H9 (cell line): ENCODE results near the gene R3HCC1L. TPM values are rescaled to one million over a fixed set of nuclear protein-coding genes. Genes with fewer than 3 reads are reported as not detected.

ENCODE experiments used
- DNase-seq: peaks from one replicate; pipeline ENCODE4 v3.0.0-alpha.2; 2017
- H2AFZ ChIP-seq: one replicate; pipeline ENCODE4 v1.6.1; 2013; ENCODE audit warnings: mild to moderate bottlenecking, low read length, control low read depth, moderate library complexity
- H2AK5ac ChIP-seq: 2 replicates; pipeline ENCODE4 v1.6.1; 2013; ENCODE audit warnings: low read length, control low read depth, mixed read lengths; ENCODE audit not compliant: insufficient read length
- H2BK120ac ChIP-seq: one replicate; pipeline ENCODE4 v1.6.1; 2013; ENCODE audit warnings: low read depth, mild to moderate bottlenecking, low read length, control low read depth, inconsistent platforms; ENCODE audit not compliant: poor library complexity, severe bottlenecking
- H2BK12ac ChIP-seq: 2 replicates; pipeline ENCODE4 v1.6.1; 2013; ENCODE audit warnings: low read length, control low read depth, mixed read lengths, low read depth; ENCODE audit not compliant: insufficient read length
- H2BK15ac ChIP-seq: 2 replicates; pipeline ENCODE4 v1.6.1; 2013; ENCODE audit warnings: low read depth, low read length, control low read depth
- H2BK20ac ChIP-seq: one replicate; pipeline ENCODE4 v1.6.1; 2013; ENCODE audit warnings: low read depth, mild to moderate bottlenecking, low read length, control low read depth, inconsistent platforms; ENCODE audit not compliant: poor library complexity, severe bottlenecking
- H2BK5ac ChIP-seq: 2 replicates; pipeline ENCODE4 v1.6.1; 2013; ENCODE audit warnings: low read length, control low read depth, mixed read lengths; ENCODE audit not compliant: insufficient read length
- H3K14ac ChIP-seq: 2 replicates; pipeline ENCODE4 v1.6.1; 2013; ENCODE audit warnings: low read length, control low read depth; ENCODE audit not compliant: insufficient read depth
- H3K18ac ChIP-seq: 2 replicates; pipeline ENCODE4 v1.6.1; 2013; ENCODE audit warnings: low read depth, mild to moderate bottlenecking, mixed read lengths, low read length, control low read depth; ENCODE audit not compliant: insufficient read length
- H3K23ac ChIP-seq: 2 replicates; pipeline ENCODE4 v1.6.1; 2013; ENCODE audit warnings: low read length, control low read depth, mixed read lengths, low read depth; ENCODE audit not compliant: insufficient read length
- H3K23me2 ChIP-seq: 2 replicates; pipeline ENCODE4 v1.6.1; 2013; ENCODE audit warnings: low read depth, mild to moderate bottlenecking, mixed read lengths, low read length, control low read depth; ENCODE audit not compliant: insufficient read length, poor library complexity, severe bottlenecking
- H3K27ac ChIP-seq: 2 replicates; pipeline ENCODE4 v1.5.1; 2013; ENCODE audit warnings: low read length, control low read depth, mixed read lengths, low read depth; ENCODE audit not compliant: insufficient read length
- H3K27me3 ChIP-seq: 2 replicates; pipeline ENCODE4 v1.6.1; 2013; ENCODE audit warnings: low read length, control low read depth, inconsistent platforms; ENCODE audit not compliant: insufficient read depth
- H3K4ac ChIP-seq: 2 replicates; pipeline ENCODE4 v1.6.1; 2013; ENCODE audit warnings: low read depth, mild to moderate bottlenecking, control low read depth, inconsistent platforms, low read length, moderate library complexity
- H3K4me1 ChIP-seq: 2 replicates; pipeline ENCODE4 v1.6.1; 2013; ENCODE audit warnings: low read length, control low read depth, inconsistent platforms; ENCODE audit not compliant: insufficient read depth
- H3K4me2 ChIP-seq: 2 replicates; pipeline ENCODE4 v1.6.1; 2013; ENCODE audit warnings: low read length, control low read depth, mixed read lengths; ENCODE audit not compliant: insufficient read length, insufficient read depth
- H3K56ac ChIP-seq: 2 replicates; pipeline ENCODE4 v1.6.1; 2013; ENCODE audit warnings: low read depth, mild to moderate bottlenecking, mixed read lengths, low read length, control low read depth; ENCODE audit not compliant: insufficient read length
- H3K79me1 ChIP-seq: 2 replicates; pipeline ENCODE4 v1.6.1; 2013; ENCODE audit warnings: low read depth, mild to moderate bottlenecking, moderate library complexity, low read length, control low read depth, inconsistent platforms; ENCODE audit not compliant: insufficient read depth, poor library complexity, severe bottlenecking
- H3K79me2 ChIP-seq: 2 replicates; pipeline ENCODE4 v1.6.1; 2013; ENCODE audit warnings: low read length, control low read depth, inconsistent platforms; ENCODE audit not compliant: insufficient read depth
- H3K9ac ChIP-seq: 2 replicates; pipeline ENCODE4 v1.6.1; 2013; ENCODE audit warnings: low read length, control low read depth, mixed read lengths; ENCODE audit not compliant: insufficient read length; ENCODE audit errors: extremely low read depth
- H3K9me3 ChIP-seq: one replicate; pipeline ENCODE4 v1.6.1; 2013; ENCODE audit warnings: low read depth, low read length, inconsistent platforms; ENCODE audit not compliant: control insufficient read depth
- H3T11ph ChIP-seq: one replicate; pipeline ENCODE4 v1.6.1; 2013; ENCODE audit warnings: mild to moderate bottlenecking, low read length, control low read depth, inconsistent platforms
- H4K20me1 ChIP-seq: one replicate; pipeline ENCODE4 v1.6.1; 2013; ENCODE audit not compliant: control insufficient read depth, insufficient read length, insufficient read depth
- H4K5ac ChIP-seq: 2 replicates; pipeline ENCODE4 v1.6.1; 2013; ENCODE audit warnings: low read depth, mild to moderate bottlenecking, mixed read lengths, low read length, control low read depth; ENCODE audit not compliant: insufficient read length
- H4K8ac ChIP-seq: replicated peaks from 2 replicates; pipeline ENCODE4 v1.6.1; 2013; ENCODE audit warnings: low read length, control low read depth, mixed read lengths, low read depth; ENCODE audit not compliant: insufficient read length
- H4K91ac ChIP-seq: 2 replicates; pipeline ENCODE4 v1.6.1; 2013; ENCODE audit warnings: low read depth, mild to moderate bottlenecking, moderate library complexity, mixed read lengths, low read length, control low read depth; ENCODE audit not compliant: insufficient read length
- H3K27ac Mint-ChIP-seq, 3 experiments: 2 replicates in 2 of 3; 3 replicates in 1 of 3; pipeline ENCODE4 v1.8.0; 2020 to 2021; ENCODE audit warnings: mixed read lengths in 3 of 3, mild to moderate bottlenecking in 1 of 3, moderate library complexity in 1 of 3
- H3K27me3 Mint-ChIP-seq: 2 replicates; pipeline ENCODE4 v1.8.0; 2021; ENCODE audit warnings: low read depth, mild to moderate bottlenecking, moderate library complexity, mixed read lengths
- H3K36me3 Mint-ChIP-seq, 3 experiments: 2 replicates in 2 of 3; 3 replicates in 1 of 3; pipeline ENCODE4 v1.8.0; 2020 to 2021; ENCODE audit warnings: low read depth in 3 of 3, mixed read lengths in 3 of 3; ENCODE audit not compliant: insufficient read depth in 1 of 3
- H3K4me1 Mint-ChIP-seq, 2 experiments: 2 replicates each; pipeline ENCODE4 v1.8.0; 2020; ENCODE audit warnings: mixed read lengths in 2 of 2
- H3K4me3 Mint-ChIP-seq, 2 experiments: 2 replicates in 1 of 2; 3 replicates in 1 of 2; pipeline ENCODE4 v1.8.0; 2020 to 2021; ENCODE audit warnings: mild to moderate bottlenecking in 2 of 2, mixed read lengths in 2 of 2, moderate library complexity in 1 of 2
- H3K9me3 Mint-ChIP-seq, 2 experiments: 2 replicates in 1 of 2; 3 replicates in 1 of 2; pipeline ENCODE4 v1.8.0; 2020; ENCODE audit warnings: mild to moderate bottlenecking in 2 of 2, mixed read lengths in 2 of 2, moderate library complexity in 1 of 2
- WGBS: extraction: QIAGEN DNeasy Blood & Tissue Kit; methylation state at CpG from one replicate; pipeline ENCODE4 v1.1.7; 2013; ENCODE audit warnings: missing lambda C conversion rate, low lambda C conversion rate, mixed read lengths; ENCODE audit not compliant: insufficient read length; ENCODE audit errors: extremely low coverage; 5-methylcytosine and 5-hydroxymethylcytosine counted together
- total RNA-seq: library from RNA; stranded (reverse); gene quantifications from 2 replicates; pipeline ENCODE4 v1.2.1, GENCODE V29; 2021
- TF ChIP-seq, protein P1 (sequence below): fragments of 200-600 bp; sonication (generic); conservative IDR thresholded peaks from 3 replicates; pipeline ENCODE4 v1.8.0; 2021; ENCODE audit warnings: antibody characterized with exemption, mild to moderate bottlenecking

R3HCC1L gene
- total RNA-seq, 1 experiment from 2014 or later = 18.5 TPM

DNA sequence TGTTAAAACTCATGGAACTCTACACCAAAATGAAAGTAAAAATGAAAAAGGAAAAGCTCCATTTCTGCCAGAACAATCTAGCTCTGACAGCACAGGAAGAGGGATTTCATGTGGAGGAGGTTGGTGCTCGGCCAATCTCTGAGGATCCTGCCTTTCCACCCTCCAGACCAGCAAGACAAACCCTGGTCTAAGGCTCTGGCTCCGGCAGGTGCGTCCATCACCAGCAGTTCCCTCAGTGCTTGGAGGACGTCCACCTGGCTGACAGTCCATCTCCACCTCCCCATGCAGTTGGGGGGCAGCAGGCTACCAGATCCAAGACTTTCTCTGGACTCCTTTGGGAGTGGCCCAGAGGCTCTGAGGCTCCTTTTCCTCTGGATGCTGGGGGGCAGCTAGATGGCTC is 158.5 kb downstream of the R3HCC1L start:
- H2BK5ac ChIP-seq = no peak overlapping the region
- no peak overlapping the region for H3K4me2 ChIP-seq
- no peak overlapping the region for H2AFZ ChIP-seq
- DNase-seq = no peak
- no peak overlapping the region for H3K9ac ChIP-seq
- TF ChIP-seq, protein P1, sequence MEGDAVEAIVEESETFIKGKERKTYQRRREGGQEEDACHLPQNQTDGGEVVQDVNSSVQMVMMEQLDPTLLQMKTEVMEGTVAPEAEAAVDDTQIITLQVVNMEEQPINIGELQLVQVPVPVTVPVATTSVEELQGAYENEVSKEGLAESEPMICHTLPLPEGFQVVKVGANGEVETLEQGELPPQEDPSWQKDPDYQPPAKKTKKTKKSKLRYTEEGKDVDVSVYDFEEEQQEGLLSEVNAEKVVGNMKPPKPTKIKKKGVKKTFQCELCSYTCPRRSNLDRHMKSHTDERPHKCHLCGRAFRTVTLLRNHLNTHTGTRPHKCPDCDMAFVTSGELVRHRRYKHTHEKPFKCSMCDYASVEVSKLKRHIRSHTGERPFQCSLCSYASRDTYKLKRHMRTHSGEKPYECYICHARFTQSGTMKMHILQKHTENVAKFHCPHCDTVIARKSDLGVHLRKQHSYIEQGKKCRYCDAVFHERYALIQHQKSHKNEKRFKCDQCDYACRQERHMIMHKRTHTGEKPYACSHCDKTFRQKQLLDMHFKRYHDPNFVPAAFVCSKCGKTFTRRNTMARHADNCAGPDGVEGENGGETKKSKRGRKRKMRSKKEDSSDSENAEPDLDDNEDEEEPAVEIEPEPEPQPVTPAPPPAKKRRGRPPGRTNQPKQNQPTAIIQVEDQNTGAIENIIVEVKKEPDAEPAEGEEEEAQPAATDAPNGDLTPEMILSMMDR = no peak
- H2BK20ac ChIP-seq = no peak overlapping the region
- Mint-ChIP-seq H3K4me1 (peaks cover 22 to 24% of the 10 kb centered on the region in 2 experiments), H3K9me3 (no peaks in the 10 kb centered on the region), H3K36me3 (no peaks in the 10 kb centered on the region), H3K4me3 (no peak overlapping the region), H3K27ac (no peak overlapping the region), H3K27me3 (peaks cover 4% of the 10 kb centered on the region)
- H3K79me2 ChIP-seq = no peaks in the 10 kb centered on the region
- H2BK15ac ChIP-seq = no peak overlapping the region
- H3K27ac ChIP-seq = no peak overlapping the region
- no peak overlapping the region for H4K8ac ChIP-seq
- H2BK12ac ChIP-seq = no peak overlapping the region
- no peaks in the 10 kb centered on the region for H3K27me3 ChIP-seq
- H4K20me1 ChIP-seq = no peaks in the 10 kb centered on the region
- no peak overlapping the region for H2BK120ac ChIP-seq
- H2AK5ac ChIP-seq = no peak overlapping the region
- no peaks in the 10 kb centered on the region for H3K79me1 ChIP-seq
- H3K14ac ChIP-seq = no peak overlapping the region
- no peaks in the 10 kb centered on the region for H3K23me2 ChIP-seq
- peaks cover 6% of the 10 kb centered on the region; the same call in 1 of the 2 replicates for H3K4me1 ChIP-seq
- no peak overlapping the region for H4K5ac ChIP-seq
- no peak overlapping the region for H3K4ac ChIP-seq
- no peak overlapping the region for H4K91ac ChIP-seq
- H3T11ph ChIP-seq = no peak overlapping the region
- H3K23ac ChIP-seq = no peak overlapping the region
- H3K56ac ChIP-seq = no peak overlapping the region
- H3K9me3 ChIP-seq = no peaks in the 10 kb centered on the region
- no peak overlapping the region for H3K18ac ChIP-seq
- WGBS = no CpG with 5 or more reads among the region's 4 CpGs
